ENCODE results near the gene CORIN. TPM values are rescaled to one million over a fixed set of nuclear protein-coding genes. Genes with fewer than 3 reads are reported as not detected.
"Not testable (repeated sequence)": the region's sequence is repeated elsewhere in the genome, so short reads cannot be mapped to it uniquely, and the experiment has no call there.

The CORIN gene
- total and polyA plus RNA-seq, 2 experiments from 2014 or later = not detected

GRCh38 chr4:47706352-47706751 lies 131.5 kb downstream of the CORIN start:
- not testable (repeated sequence) for H3K27ac Mint-ChIP-seq; H3K27me3 ChIP-seq (ENCODE audit: insufficient read depth); H3K36me3 Mint-ChIP-seq (ENCODE audit: low read depth); DNase-seq (ENCODE audit: low spot score); H4K20me1 ChIP-seq (replicated peaks; ENCODE audit: insufficient read depth); H2AFZ ChIP-seq; H3K4me3 Mint-ChIP-seq; ATAC-seq; H3K9me3 Mint-ChIP-seq; H3F3A ChIP-seq (replicated peaks; ENCODE audit: low read depth); H3K9me2 ChIP-seq (ENCODE audit: insufficient read depth); H3K4me2 ChIP-seq; H3K4me3 ChIP-seq; H3K36me3 ChIP-seq (ENCODE audit: insufficient read depth); H3K4me1 Mint-ChIP-seq; H3K4me1 ChIP-seq (ENCODE audit: insufficient read depth); H3K27me3 Mint-ChIP-seq (ENCODE audit: insufficient read depth, low read depth, poor library complexity); H3K79me2 ChIP-seq (replicated peaks; ENCODE audit: insufficient read depth); H3K27ac ChIP-seq (ENCODE audit: low read depth)

- Mint-ChIP-seq H3K36me3 (ENCODE audit: low read depth) (no peaks in the 10 kb centered on the region), H3K9me3 (no peaks in the 10 kb centered on the region), H3K27me3 (ENCODE audit: insufficient read depth, low read depth, poor library complexity) (peaks cover 5% of the 10 kb centered on the region), H3K4me1 (peaks cover 7% of the 10 kb centered on the region; the same call in 2 of the 3 replicates), H3K27ac (no peak overlapping the region), H3K4me3 (no peak overlapping the region)
- TF ChIP-seq ZNF331 (CRISPR knock-in tag; IDR thresholded peaks at IDR 0.05; ENCODE audit: low read depth) (no peak), POLR2AphosphoS5 (IDR thresholded peaks at IDR 0.05; ENCODE audit: low read depth) (no peak), CTCF (conservative IDR thresholded peaks at IDR 0.05; ENCODE audit: low read depth in 2 of 2) (peak; percentile 56 to 63)
- Histone ChIP-seq H3K4me1 (ENCODE audit: insufficient read depth) (no peaks in the 10 kb centered on the region), H2AFZ (peak overlapping the region; percentile 67; the same call in 1 of the 2 replicates), H3K9me2 (ENCODE audit: insufficient read depth) (no peaks in the 10 kb centered on the region), H3K4me2 (no peak overlapping the region), H4K20me1 (replicated peaks; ENCODE audit: insufficient read depth) (no peaks in the 10 kb centered on the region), H3K79me2 (replicated peaks; ENCODE audit: insufficient read depth) (no peaks in the 10 kb centered on the region), H3K27me3 (ENCODE audit: insufficient read depth) (no peaks in the 10 kb centered on the region), H3K4me3 (no peak overlapping the region), H3K27ac (ENCODE audit: low read depth) (no peak overlapping the region), H3K36me3 (ENCODE audit: insufficient read depth) (no peaks in the 10 kb centered on the region), H3F3A (replicated peaks; ENCODE audit: low read depth) (no peaks in the 10 kb centered on the region)
- DNase-seq (ENCODE audit: low spot score) (peak; percentile 53), ATAC-seq (peak; percentile 47)
These were observed 132.4 kb downstream of the CORIN start for GRCh38 chr4:47705326-47705981.

GRCh38 chr4:47704693-47705325 lies 133.1 kb downstream of the CORIN start:
- H4K20me1 ChIP-seq (replicated peaks; ENCODE audit: insufficient read depth) = no peaks in the 10 kb centered on the region
- H3K27me3 ChIP-seq (ENCODE audit: insufficient read depth) = no peaks in the 10 kb centered on the region
- H2AFZ ChIP-seq = peak overlapping the region; percentile 67; the same call in 1 of the 2 replicates
- H3K4me3 ChIP-seq = no peak overlapping the region
- no peaks in the 10 kb centered on the region for H3K36me3 ChIP-seq (ENCODE audit: insufficient read depth)
- no peaks in the 10 kb centered on the region for H3K9me2 ChIP-seq (ENCODE audit: insufficient read depth)
- Mint-ChIP-seq H3K27ac (no peak overlapping the region), H3K27me3 (ENCODE audit: insufficient read depth, low read depth, poor library complexity) (peaks cover 5% of the 10 kb centered on the region), H3K4me1 (peaks cover 7% of the 10 kb centered on the region; the same call in 2 of the 3 replicates), H3K36me3 (ENCODE audit: low read depth) (no peaks in the 10 kb centered on the region), H3K4me3 (no peak overlapping the region), H3K9me3 (no peaks in the 10 kb centered on the region)
- H3K4me1 ChIP-seq (ENCODE audit: insufficient read depth) = no peaks in the 10 kb centered on the region
- TF ChIP-seq CTCF (conservative IDR thresholded peaks at IDR 0.05; ENCODE audit: low read depth in 2 of 2) (peak; percentile 60 to 88), ETS1 (IDR thresholded peaks at IDR 0.05) (no peak)
- no peak overlapping the region for H3K4me2 ChIP-seq
- DNase-seq (ENCODE audit: low spot score) (peak; percentile 79), ATAC-seq (peak; percentile 99)
- H3K79me2 ChIP-seq (replicated peaks; ENCODE audit: insufficient read depth) = no peaks in the 10 kb centered on the region
- no peaks in the 10 kb centered on the region for H3F3A ChIP-seq (replicated peaks; ENCODE audit: low read depth)
- H3K27ac ChIP-seq (ENCODE audit: low read depth) = no peak overlapping the region

Measured in GM23338 (cell line).